Measurements from ENCODE around the gene BMPR1A. TPM values are rescaled to one million over a fixed set of nuclear protein-coding genes. Genes with fewer than 3 reads are reported as not detected.

BMPR1A gene
- polyA plus RNA-seq, 1 donor (not counting 4 experiments of a cell fraction or from before 2014, with no cell fraction given): 22.2 TPM

DNA sequence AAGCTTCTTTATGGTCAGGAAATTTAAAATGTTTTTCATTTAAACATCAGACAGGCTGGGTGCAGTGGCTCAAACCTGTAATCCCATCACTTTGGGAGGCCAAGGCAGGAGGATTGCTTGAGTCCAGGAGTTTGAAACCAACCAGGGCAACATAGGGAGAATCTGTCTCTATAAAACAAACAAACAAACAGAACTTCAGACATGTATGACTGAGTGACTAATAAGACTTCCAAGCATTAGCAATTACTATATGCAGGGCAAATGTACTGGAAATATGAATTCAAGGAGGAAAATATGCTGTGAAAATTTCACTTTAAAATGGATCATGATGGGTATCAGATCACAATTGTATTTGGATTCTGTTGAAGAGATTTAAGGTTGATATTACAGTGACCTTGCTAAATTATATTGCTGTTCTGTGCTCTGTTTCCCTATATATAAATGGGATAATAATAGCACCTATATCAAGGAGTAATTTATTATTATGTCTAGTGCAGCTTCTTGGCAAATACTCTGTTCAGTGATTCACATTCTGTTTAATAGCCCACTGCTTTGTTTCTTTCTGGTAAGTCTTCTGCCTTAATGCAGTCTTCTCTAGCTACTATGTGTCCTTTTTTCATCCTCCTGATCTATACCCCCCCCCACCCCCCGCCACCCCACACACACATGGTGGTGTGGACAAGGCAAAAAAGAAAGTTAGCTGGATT, 36.2 kb downstream of the BMPR1A start:
- no peak overlapping the region for H3K9ac ChIP-seq (ENCODE audit: control insufficient read depth, extremely low read depth, insufficient read depth, low read length)
- no peak overlapping the region for H3K27ac ChIP-seq (ENCODE audit: control insufficient read depth, insufficient read depth, low read length)
- FAIRE-seq (no peak), DNase-seq (ENCODE audit: low read depth, low spot score) (no peak)
- no peaks in the 10 kb centered on the region for H3K27me3 ChIP-seq (ENCODE audit: control insufficient read depth, extremely low read depth, insufficient read depth, low read length)
- no peaks in the 10 kb centered on the region for H4K20me1 ChIP-seq (ENCODE audit: control insufficient read depth, extremely low read depth, insufficient read depth, low read length)
- H3K36me3 ChIP-seq (ENCODE audit: control insufficient read depth in 2 of 2, extremely low read depth in 1 of 2, insufficient read depth in 2 of 2, low read length in 2 of 2): no peaks in the 10 kb centered on the region
- H3K79me2 ChIP-seq (ENCODE audit: control insufficient read depth, insufficient read depth, low read length): peaks cover 12% of the 10 kb centered on the region
- H3K4me1 ChIP-seq (ENCODE audit: control insufficient read depth, extremely low read depth, insufficient read depth, low read length): peaks cover 4% of the 10 kb centered on the region
- TF ChIP-seq EZH2 (IDR thresholded peaks at IDR 0.05; ENCODE audit: low read length): no peak
- TF ChIP-seq, protein P1, sequence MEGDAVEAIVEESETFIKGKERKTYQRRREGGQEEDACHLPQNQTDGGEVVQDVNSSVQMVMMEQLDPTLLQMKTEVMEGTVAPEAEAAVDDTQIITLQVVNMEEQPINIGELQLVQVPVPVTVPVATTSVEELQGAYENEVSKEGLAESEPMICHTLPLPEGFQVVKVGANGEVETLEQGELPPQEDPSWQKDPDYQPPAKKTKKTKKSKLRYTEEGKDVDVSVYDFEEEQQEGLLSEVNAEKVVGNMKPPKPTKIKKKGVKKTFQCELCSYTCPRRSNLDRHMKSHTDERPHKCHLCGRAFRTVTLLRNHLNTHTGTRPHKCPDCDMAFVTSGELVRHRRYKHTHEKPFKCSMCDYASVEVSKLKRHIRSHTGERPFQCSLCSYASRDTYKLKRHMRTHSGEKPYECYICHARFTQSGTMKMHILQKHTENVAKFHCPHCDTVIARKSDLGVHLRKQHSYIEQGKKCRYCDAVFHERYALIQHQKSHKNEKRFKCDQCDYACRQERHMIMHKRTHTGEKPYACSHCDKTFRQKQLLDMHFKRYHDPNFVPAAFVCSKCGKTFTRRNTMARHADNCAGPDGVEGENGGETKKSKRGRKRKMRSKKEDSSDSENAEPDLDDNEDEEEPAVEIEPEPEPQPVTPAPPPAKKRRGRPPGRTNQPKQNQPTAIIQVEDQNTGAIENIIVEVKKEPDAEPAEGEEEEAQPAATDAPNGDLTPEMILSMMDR (optimal IDR thresholded peaks at IDR 0.05 in 1 of 3, IDR thresholded peaks at IDR 0.05 in 1 of 3, conservative IDR thresholded peaks at IDR 0.05 in 1 of 3; ENCODE audit: extremely low read depth in 1 of 3, insufficient read depth in 2 of 3, low read length in 3 of 3): no peak
- no peak overlapping the region for H3K4me2 ChIP-seq (ENCODE audit: control insufficient read depth, extremely low read depth, insufficient read depth, low read depth, low read length)
- H3K9me3 ChIP-seq (ENCODE audit: control insufficient read depth, low read depth, low read length): no peaks in the 10 kb centered on the region
- no peaks in the 10 kb centered on the region for H3K9me1 ChIP-seq (ENCODE audit: control insufficient read depth, extremely low read depth, insufficient read depth, low read length)
- dilution Hi-C loops (cut with MboI; ENCODE audit: extremely low pct_ligation_motif_present, low sequenced_read_pairs): no loop called here
- H2AFZ ChIP-seq (ENCODE audit: control insufficient read depth, low read length): no peak overlapping the region
- no peak overlapping the region for H3K4me3 ChIP-seq (ENCODE audit: control insufficient read depth in 2 of 3, extremely low read depth in 1 of 3, insufficient read depth in 2 of 3, low read depth in 1 of 3, low read length in 3 of 3)

DNA sequence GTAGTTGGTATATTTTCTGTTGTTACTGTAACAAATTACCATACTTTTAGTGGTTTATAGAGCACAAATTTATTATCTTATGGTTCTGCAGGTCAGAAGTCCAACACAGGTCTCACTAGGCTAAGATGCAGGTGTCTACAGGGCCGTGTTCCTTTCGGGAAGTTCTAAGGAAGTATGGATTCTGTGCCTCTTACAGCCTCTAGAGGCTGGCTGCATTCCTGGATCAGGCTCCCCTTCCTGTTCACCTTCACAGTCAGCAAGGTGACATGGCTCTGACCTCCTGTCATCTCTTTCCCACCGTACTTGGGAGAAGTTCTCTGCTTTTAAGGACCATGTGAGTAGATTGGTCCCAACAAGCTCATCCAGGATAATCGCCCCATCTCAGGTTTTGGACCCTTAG, 37.3 kb downstream of the BMPR1A start:
- DNase-seq (ENCODE audit: low read depth, low spot score): no peak
- H2AFZ ChIP-seq (ENCODE audit: control insufficient read depth, low read length): no peak overlapping the region
- no peak for TF ChIP-seq EZH2 (IDR thresholded peaks at IDR 0.05; ENCODE audit: low read length)
- H3K79me2 ChIP-seq (ENCODE audit: control insufficient read depth, insufficient read depth, low read length): peaks cover 8% of the 10 kb centered on the region
- no peak overlapping the region for H3K9ac ChIP-seq (ENCODE audit: control insufficient read depth, extremely low read depth, insufficient read depth, low read length)
- H3K36me3 ChIP-seq (ENCODE audit: control insufficient read depth in 2 of 2, extremely low read depth in 1 of 2, insufficient read depth in 2 of 2, low read length in 2 of 2): no peaks in the 10 kb centered on the region
- no peak for FAIRE-seq
- H3K4me3 ChIP-seq (ENCODE audit: control insufficient read depth in 2 of 3, extremely low read depth in 1 of 3, insufficient read depth in 2 of 3, low read depth in 1 of 3, low read length in 3 of 3): no peak overlapping the region
- peaks cover 4% of the 10 kb centered on the region for H3K4me1 ChIP-seq (ENCODE audit: control insufficient read depth, extremely low read depth, insufficient read depth, low read length)
- no peak overlapping the region for H3K27ac ChIP-seq (ENCODE audit: control insufficient read depth, insufficient read depth, low read length)
- dilution Hi-C loops (cut with MboI; ENCODE audit: extremely low pct_ligation_motif_present, low sequenced_read_pairs): no loop called here
- H4K20me1 ChIP-seq (ENCODE audit: control insufficient read depth, extremely low read depth, insufficient read depth, low read length): no peaks in the 10 kb centered on the region
- H3K4me2 ChIP-seq (ENCODE audit: control insufficient read depth, extremely low read depth, insufficient read depth, low read depth, low read length): no peak overlapping the region
- no peaks in the 10 kb centered on the region for H3K9me1 ChIP-seq (ENCODE audit: control insufficient read depth, extremely low read depth, insufficient read depth, low read length)
- no peaks in the 10 kb centered on the region for H3K27me3 ChIP-seq (ENCODE audit: control insufficient read depth, extremely low read depth, insufficient read depth, low read length)
- no peaks in the 10 kb centered on the region for H3K9me3 ChIP-seq (ENCODE audit: control insufficient read depth, low read depth, low read length)

DNA sequence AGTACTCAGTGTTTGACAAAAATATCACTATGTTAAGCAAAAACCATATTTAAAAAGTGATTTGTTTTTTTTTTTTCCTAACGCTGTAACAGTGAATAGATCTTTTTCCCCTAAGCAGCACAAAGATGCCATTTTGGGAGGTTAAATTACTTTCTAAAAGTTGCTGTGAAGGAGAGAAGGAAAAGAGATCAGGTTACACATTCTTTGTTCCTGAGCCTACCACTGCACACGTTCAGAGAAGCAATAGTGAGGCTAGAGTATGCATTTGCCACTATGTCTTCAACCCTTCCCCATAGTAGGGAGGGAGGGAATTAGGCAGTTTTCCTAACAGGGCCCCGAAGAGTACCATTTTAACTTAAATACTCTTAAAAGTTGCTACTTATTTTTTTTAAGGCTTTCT, 38.9 kb downstream of the BMPR1A start:
- Histone ChIP-seq H2AFZ (ENCODE audit: control insufficient read depth, low read length) (no peak overlapping the region), H3K27ac (ENCODE audit: control insufficient read depth, insufficient read depth, low read length) (no peak overlapping the region), H3K27me3 (ENCODE audit: control insufficient read depth, extremely low read depth, insufficient read depth, low read length) (no peaks in the 10 kb centered on the region), H3K9me3 (ENCODE audit: control insufficient read depth, low read depth, low read length) (no peaks in the 10 kb centered on the region), H3K79me2 (ENCODE audit: control insufficient read depth, insufficient read depth, low read length) (peaks cover 13% of the 10 kb centered on the region), H3K4me2 (ENCODE audit: control insufficient read depth, extremely low read depth, insufficient read depth, low read depth, low read length) (no peak overlapping the region), H3K36me3 (ENCODE audit: control insufficient read depth in 2 of 2, extremely low read depth in 1 of 2, insufficient read depth in 2 of 2, low read length in 2 of 2) (no peaks in the 10 kb centered on the region), H3K9ac (ENCODE audit: control insufficient read depth, extremely low read depth, insufficient read depth, low read length) (no peak overlapping the region), H4K20me1 (ENCODE audit: control insufficient read depth, extremely low read depth, insufficient read depth, low read length) (no peaks in the 10 kb centered on the region), H3K4me1 (ENCODE audit: control insufficient read depth, extremely low read depth, insufficient read depth, low read length) (peaks cover 4% of the 10 kb centered on the region), H3K4me3 (ENCODE audit: control insufficient read depth in 2 of 3, extremely low read depth in 1 of 3, insufficient read depth in 2 of 3, low read depth in 1 of 3, low read length in 3 of 3) (no peak overlapping the region), H3K9me1 (ENCODE audit: control insufficient read depth, extremely low read depth, insufficient read depth, low read length) (no peaks in the 10 kb centered on the region)
- dilution Hi-C loops (cut with MboI; ENCODE audit: extremely low pct_ligation_motif_present, low sequenced_read_pairs): no loop called here
- TF ChIP-seq, protein P1 (optimal IDR thresholded peaks at IDR 0.05 in 1 of 3, IDR thresholded peaks at IDR 0.05 in 1 of 3, conservative IDR thresholded peaks at IDR 0.05 in 1 of 3; ENCODE audit: extremely low read depth in 1 of 3, insufficient read depth in 2 of 3, low read length in 3 of 3): no peak
- TF ChIP-seq EZH2 (IDR thresholded peaks at IDR 0.05; ENCODE audit: low read length): no peak
- no peak for DNase-seq (ENCODE audit: low read depth, low spot score)
- FAIRE-seq: peak; percentile 76
